Endothelial cell of umbilical vein (primary cell): ENCODE results near the gene GIGYF2.

Experiments used
- CTCF ChIP-seq, 2 donors: IDR thresholded peaks; 1 replicate in 1 of 2; 2 replicates in 1 of 2; pipeline ENCODE4 v1.5.1; 2011; ENCODE audit warnings: low read length in 2 of 2, mild to moderate bottlenecking in 2 of 2, moderate library complexity in 2 of 2, control low read depth in 1 of 2, inconsistent platforms in 1 of 2, low read depth in 1 of 2; ENCODE audit not compliant: insufficient read depth in 1 of 2; ENCODE audit errors: extremely low read depth in 1 of 2
- POLR2A ChIP-seq: IDR thresholded peaks from 2 replicates; pipeline ENCODE4 v1.6.1; 2012; ENCODE audit warnings: low read depth, mild to moderate bottlenecking, control low read depth, low read length

- no peak for TF ChIP-seq POLR2A
- no peak for TF ChIP-seq CTCF (IDR thresholded peaks at IDR 0.05; ENCODE audit: extremely low read depth in 1 of 2, insufficient read depth in 1 of 2, low read depth in 1 of 2, low read length in 2 of 2)
These were observed 80.1 kb downstream of the GIGYF2 start for GRCh38 chr2:232777276-232777675.
